Gastroesophageal sphincter (tissue), 4 donors: ENCODE results near the gene PLCG2. TPM values are rescaled to one million over a fixed set of nuclear protein-coding genes. Genes with fewer than 3 reads are reported as not detected.

Experiments used
- ATAC-seq: fragments of 150-250 bp; one replicate; pipeline ENCODE4 v1.9.1; 2016; ENCODE audit warnings: mild to moderate bottlenecking, moderate library complexity
- H3K27ac ChIP-seq, 4 donors: fragments of 200-600 bp; sonication (generic) in 3 of 4; 1 replicate in 3 of 4; 2 replicates in 1 of 4; pipeline ENCODE4 v1.5.1; 2016 to 2019
- H3K27me3 ChIP-seq: fragments of 200-600 bp; sonication (generic); one replicate; pipeline ENCODE4 v1.5.1; 2019
- H3K36me3 ChIP-seq, 2 donors: fragments of 200-600 bp; sonication (generic); one replicate each; pipeline ENCODE4 v1.5.1; 2019; ENCODE audit warnings: control low read depth in 1 of 2
- H3K4me1 ChIP-seq, 3 donors: fragments of 200-600 bp; sonication (generic); 1 replicate in 2 of 3; 2 replicates in 1 of 3; pipeline ENCODE4 v1.5.1; 2016 to 2019; ENCODE audit warnings: control low read depth in 2 of 3
- H3K4me3 ChIP-seq, 2 donors: fragments of 200-600 bp; sonication (generic); one replicate each; pipeline ENCODE4 v1.5.1; 2019; ENCODE audit warnings: mild to moderate bottlenecking in 1 of 2, moderate library complexity in 1 of 2
- H3K9me3 ChIP-seq, 3 donors: fragments of 200-600 bp; sonication (generic); one replicate each; pipeline ENCODE4 v1.5.1; 2017 to 2019; ENCODE audit warnings: control low read depth in 2 of 3
- CTCF ChIP-seq, 4 experiments: fragments of 200-600 bp in 2 of 4; fragments of 450-650 bp in 2 of 4; sonication (generic) in 1 of 4; IDR thresholded peaks; one replicate each; pipeline ENCODE4 v1.5.1; 2017 to 2019; ENCODE audit warnings: antibody characterized with exemption in 4 of 4, mild to moderate bottlenecking in 2 of 4, moderate library complexity in 2 of 4
- EP300 ChIP-seq: sonication (generic); formaldehyde crosslinking; IDR thresholded peaks from one replicate; pipeline ENCODE4 v1.6.1; 2017; ENCODE audit warnings: antibody characterized with exemption, mild to moderate bottlenecking
- POLR2A ChIP-seq, 2 donors: fragments of 450-650 bp; IDR thresholded peaks; one replicate each; pipeline ENCODE4 v1.6.1; 2017; ENCODE audit warnings: antibody characterized with exemption in 2 of 2, mild to moderate bottlenecking in 2 of 2, moderate library complexity in 1 of 2
- POLR2AphosphoS5 ChIP-seq: sonication (generic); formaldehyde crosslinking; IDR thresholded peaks from one replicate; pipeline ENCODE4 v1.6.1; 2017; ENCODE audit warnings: antibody characterized with exemption
- WGBS, 2 donors: methylation state at CpG; one replicate each; pipeline ENCODE4 v1.1.5; 2018; ENCODE audit warnings: low coverage in 1 of 2; 5-methylcytosine and 5-hydroxymethylcytosine counted together
- total RNA-seq, 4 donors: library from RNA; depleted of rRNA; stranded (reverse); fragments of >200 nt; gene quantifications; one replicate each; pipeline ENCODE4 v1.1.0, GENCODE V29; 2016

PLCG2 gene
- total RNA-seq, 4 donors from 2014 or later: 6.2 to 11.4 (median 8.1) TPM

- no peak for ATAC-seq
- no peak for TF ChIP-seq POLR2A (IDR thresholded peaks at IDR 0.05)
- no peak for TF ChIP-seq EP300
- no peak for TF ChIP-seq POLR2AphosphoS5
- no peak for TF ChIP-seq CTCF (IDR thresholded peaks at IDR 0.05)
- Histone ChIP-seq H3K9me3 (no peaks in the 10 kb centered on the region), H3K4me3 (no peak overlapping the region), H3K27me3 (peaks cover 14% of the 10 kb centered on the region), H3K4me1 (no peaks in the 10 kb centered on the region), H3K27ac (no peak overlapping the region), H3K36me3 (no peaks in the 10 kb centered on the region)
- WGBS, 2 donors: 54 to 69% methylated on average over 2 to 6 of the region's 6 CpGs
Observed at GRCh38 chr16:81891736-81892364, 112.8 kb downstream of the PLCG2 start.

GRCh38 chr16:81894592-81894991 lies 115.5 kb downstream of the PLCG2 start:
- 89 to 92% methylated on average over 8 to 11 of the region's 12 CpGs for WGBS, 2 donors
- ATAC-seq: no peak

GRCh38 chr16:81896902-81897301 lies 117.8 kb downstream of the PLCG2 start:
- H3K4me3 ChIP-seq: no peak overlapping the region
- H3K9me3 ChIP-seq: no peaks in the 10 kb centered on the region
- WGBS, 2 donors: 60% methylated on average over 2 of the region's 3 CpGs
- no peak for ATAC-seq
- no peaks in the 10 kb centered on the region for H3K36me3 ChIP-seq
- no peaks in the 10 kb centered on the region for H3K4me1 ChIP-seq
- no peak overlapping the region for H3K27ac ChIP-seq
- TF ChIP-seq POLR2A (IDR thresholded peaks at IDR 0.05) (no peak), CTCF (IDR thresholded peaks at IDR 0.05) (no peak), POLR2AphosphoS5 (no peak), EP300 (no peak)
- peaks cover under 1% of the 10 kb centered on the region for H3K27me3 ChIP-seq

More at GRCh38 chr16:81894592-81894991, 115.5 kb downstream of the PLCG2 start:
- H3K27me3 ChIP-seq: peaks cover 10% of the 10 kb centered on the region
- no peak overlapping the region for H3K4me3 ChIP-seq
- H3K4me1 ChIP-seq: no peaks in the 10 kb centered on the region
- no peaks in the 10 kb centered on the region for H3K36me3 ChIP-seq
- H3K9me3 ChIP-seq: no peaks in the 10 kb centered on the region
- H3K27ac ChIP-seq: no peak overlapping the region
- TF ChIP-seq POLR2A (IDR thresholded peaks at IDR 0.05) (no peak), CTCF (IDR thresholded peaks at IDR 0.05) (no peak), POLR2AphosphoS5 (no peak), EP300 (no peak)

- no peaks in the 10 kb centered on the region for H3K36me3 ChIP-seq
- WGBS, 2 donors: 78 to 79% methylated on average over 3 to 6 of the region's 6 CpGs
- H3K27me3 ChIP-seq: no peaks in the 10 kb centered on the region
- ATAC-seq: no peak
- no peaks in the 10 kb centered on the region for H3K9me3 ChIP-seq
- no peaks in the 10 kb centered on the region for H3K4me1 ChIP-seq
- TF ChIP-seq EP300: no peak
- TF ChIP-seq CTCF (IDR thresholded peaks at IDR 0.05): no peak
- TF ChIP-seq POLR2A (IDR thresholded peaks at IDR 0.05): no peak
- no peak for TF ChIP-seq POLR2AphosphoS5
- no peak overlapping the region for H3K4me3 ChIP-seq
- H3K27ac ChIP-seq: no peak overlapping the region
Observed at GRCh38 chr16:81899601-81900000, 120.5 kb downstream of the PLCG2 start.

- no peak for TF ChIP-seq POLR2AphosphoS5
- no peak for TF ChIP-seq POLR2A (IDR thresholded peaks at IDR 0.05)
- no peak for TF ChIP-seq CTCF (IDR thresholded peaks at IDR 0.05)
- no peak for TF ChIP-seq EP300
- H3K27me3 ChIP-seq: no peaks in the 10 kb centered on the region
- no peaks in the 10 kb centered on the region for H3K36me3 ChIP-seq
- H3K9me3 ChIP-seq: no peaks in the 10 kb centered on the region
- ATAC-seq: no peak
- H3K4me3 ChIP-seq: no peak overlapping the region
- 77 to 83% methylated on average over 2 to 3 of the region's 3 CpGs for WGBS, 2 donors
- no peaks in the 10 kb centered on the region for H3K4me1 ChIP-seq
- no peak overlapping the region for H3K27ac ChIP-seq
Observed at GRCh38 chr16:81900014-81900413, 120.9 kb downstream of the PLCG2 start.
